ENCODE results near the gene MOV10. TPM values are rescaled to one million over a fixed set of nuclear protein-coding genes. Genes with fewer than 3 reads are reported as not detected.

Gene MOV10
- total and polyA plus RNA-seq, 9 of the 15 experiments (the other 6 are each of a cell fraction or from before 2014, with no cell fraction given) = 16.7 to 105 (median 49.5) TPM

GRCh38 chr1:112723511-112723839 is 49.0 kb downstream of the MOV10 start:
- H3K27ac ChIP-seq (ENCODE audit: extremely low read depth, low read depth, low read length) = no peak overlapping the region
- no peaks in the 10 kb centered on the region for H3K9me3 ChIP-seq (replicated peaks; ENCODE audit: control insufficient read depth, insufficient read depth, low read depth, low read length)
- FAIRE-seq (no peak), ATAC-seq (no peak), DNase-seq (ENCODE audit: extremely low read depth in 1 of 4, low spot score in 3 of 4) (no peak)
- H4K20me1 ChIP-seq (replicated peaks; ENCODE audit: control insufficient read depth, insufficient read depth, low read length) = no peaks in the 10 kb centered on the region
- no peak overlapping the region for H2AFZ ChIP-seq (ENCODE audit: low read depth, low read length)
- BruUV-seq (replicated peaks) = no TSS peak
- H3K4me2 ChIP-seq (ENCODE audit: insufficient read depth, low read length) = no peak overlapping the region
- H3K79me2 ChIP-seq (ENCODE audit: control insufficient read depth, insufficient read depth, low read length) = no peaks in the 10 kb centered on the region
- intact Hi-C loops (cut with micrococcal nuclease) (no loop called here), in situ Hi-C loops (cut with MboI) (loop anchor here (5.0 kb wide), 1 partner anchor 34 kb away; no protein-coding TSS in a partner anchor)
- 25% methylated on average over 8 of the region's 8 CpGs for WGBS (ENCODE audit: insufficient coverage, low coverage, missing lambda C conversion rate)
- H3K36me3 ChIP-seq (ENCODE audit: control insufficient read depth, insufficient read depth, low read length) = no peaks in the 10 kb centered on the region
- peaks cover 11 to 51% of the 10 kb centered on the region in 2 experiments; a peak in 4 of 5 replicates for H3K27me3 ChIP-seq (ENCODE audit: control insufficient read depth in 2 of 2, insufficient read depth in 2 of 2, low read length in 2 of 2)
- H3K9me1 ChIP-seq (ENCODE audit: control insufficient read depth, insufficient read depth, low read length) = no peaks in the 10 kb centered on the region
- ChIA-PET CTCF (ENCODE audit: low intra/inter-chr PET ratio) (no interaction called here), POLR2A (interaction anchor here (0.6 kb wide), 1 partner anchor 59 kb away, joined by 3 read pairs; no protein-coding TSS in a partner anchor)
- no peak overlapping the region for H3K4me3 ChIP-seq
- H3K9ac ChIP-seq (ENCODE audit: insufficient read depth in 1 of 2, low read depth in 2 of 2, low read length in 2 of 2) = no peak overlapping the region
- H3K4me1 ChIP-seq (replicated peaks in 1 of 2; ENCODE audit: control insufficient read depth in 2 of 2, insufficient read depth in 2 of 2, low read length in 2 of 2) = peaks cover 0 to 19% of the 10 kb centered on the region in 2 experiments; a peak in 4 of 5 replicates
- TF ChIP-seq CSDE1 (IDR thresholded peaks at IDR 0.05) (no peak), NR2C2 (CRISPR knock-in tag; IDR thresholded peaks at IDR 0.05) (no peak), NR2C2 (tag; IDR thresholded peaks at IDR 0.05) (no peak), ZNF589 (CRISPR knock-in tag; IDR thresholded peaks at IDR 0.05; ENCODE audit: low read depth) (no peak), MGA (IDR thresholded peaks at IDR 0.05) (no peak), SRSF9 (IDR thresholded peaks at IDR 0.05; ENCODE audit: borderline replicate concordance, low read depth, low read length) (no peak), SETDB1 (IDR thresholded peaks at IDR 0.05; ENCODE audit: low read length) (no peak), KHSRP (IDR thresholded peaks at IDR 0.05) (no peak), CHD1 (IDR thresholded peaks at IDR 0.05; ENCODE audit: low read length) (no peak)
- TF ChIP-seq, protein P1, sequence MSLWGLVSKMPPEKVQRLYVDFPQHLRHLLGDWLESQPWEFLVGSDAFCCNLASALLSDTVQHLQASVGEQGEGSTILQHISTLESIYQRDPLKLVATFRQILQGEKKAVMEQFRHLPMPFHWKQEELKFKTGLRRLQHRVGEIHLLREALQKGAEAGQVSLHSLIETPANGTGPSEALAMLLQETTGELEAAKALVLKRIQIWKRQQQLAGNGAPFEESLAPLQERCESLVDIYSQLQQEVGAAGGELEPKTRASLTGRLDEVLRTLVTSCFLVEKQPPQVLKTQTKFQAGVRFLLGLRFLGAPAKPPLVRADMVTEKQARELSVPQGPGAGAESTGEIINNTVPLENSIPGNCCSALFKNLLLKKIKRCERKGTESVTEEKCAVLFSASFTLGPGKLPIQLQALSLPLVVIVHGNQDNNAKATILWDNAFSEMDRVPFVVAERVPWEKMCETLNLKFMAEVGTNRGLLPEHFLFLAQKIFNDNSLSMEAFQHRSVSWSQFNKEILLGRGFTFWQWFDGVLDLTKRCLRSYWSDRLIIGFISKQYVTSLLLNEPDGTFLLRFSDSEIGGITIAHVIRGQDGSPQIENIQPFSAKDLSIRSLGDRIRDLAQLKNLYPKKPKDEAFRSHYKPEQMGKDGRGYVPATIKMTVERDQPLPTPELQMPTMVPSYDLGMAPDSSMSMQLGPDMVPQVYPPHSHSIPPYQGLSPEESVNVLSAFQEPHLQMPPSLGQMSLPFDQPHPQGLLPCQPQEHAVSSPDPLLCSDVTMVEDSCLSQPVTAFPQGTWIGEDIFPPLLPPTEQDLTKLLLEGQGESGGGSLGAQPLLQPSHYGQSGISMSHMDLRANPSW (CRISPR knock-in tag; IDR thresholded peaks at IDR 0.05) = no peak
